GM10248 (cell line): ENCODE measurements around the gene KIRREL3.

ENCODE experiments used
- CTCF ChIA-PET: fragments of 300-600 bp; sonication (Branson Sonifier 250); formaldehyde crosslinking; extraction: SDS; loops from one replicate; lab custom pipeline; 2021; ENCODE audit warnings: antibody characterized with exemption; lab: Yijun Ruan, JAX
- POLR2A ChIA-PET: fragments of 350-650 bp; sonication (Branson Sonifier 250); formaldehyde crosslinking; extraction: SDS; loops from one replicate; lab custom pipeline; 2020; ENCODE audit warnings: antibody characterized with exemption; lab: Yijun Ruan, JAX
- DNase-seq: peaks from one replicate; pipeline ENCODE4 v3.0.0; 2012; ENCODE audit errors: extremely low spot score
- CTCF ChIP-seq: IDR thresholded peaks from 2 replicates; pipeline ENCODE4 v1.5.1; 2012; ENCODE audit warnings: mild to moderate bottlenecking, low read depth; ENCODE audit errors: extremely low read depth, missing control alignments, control extremely low read depth

KIRREL3 gene

GRCh38 chr11:126546191-126546590 lies 454.4 kb downstream of the KIRREL3 start:
- ChIA-PET CTCF (no interaction called here), POLR2A (no interaction called here)
- no peak for TF ChIP-seq CTCF
- no peak for DNase-seq

GRCh38 chr11:126545057-126545555 lies 455.5 kb downstream of the KIRREL3 start:
- ChIA-PET POLR2A (no interaction called here), CTCF (no interaction called here)
- DNase-seq, result no peak
- TF ChIP-seq CTCF, result no peak

GRCh38 chr11:126544108-126545056 lies 456.2 kb downstream of the KIRREL3 start:
- TF ChIP-seq CTCF, result no peak
- DNase-seq, result no peak
- ChIA-PET CTCF (no interaction called here), POLR2A (no interaction called here)

- no peak for DNase-seq
- ChIA-PET POLR2A (no interaction called here), CTCF (interaction anchor here (1.2 to 2.0 kb wide), 2 partner anchors 27 to 29 kb away, joined by 3 to 4 read pairs; no protein-coding TSS in a partner anchor)
Observed at GRCh38 chr11:126543691-126544090, 456.9 kb downstream of the KIRREL3 start.

GRCh38 chr11:126542334-126543015 lies 458.1 kb downstream of the KIRREL3 start:
- ChIA-PET POLR2A (no interaction called here), CTCF (interaction anchor here (1.2 to 2.0 kb wide), 2 partner anchors 28 to 30 kb away, joined by 3 to 4 read pairs; no protein-coding TSS in a partner anchor)
- DNase-seq, result no peak
- no peak for TF ChIP-seq CTCF

More at GRCh38 chr11:126543691-126544090, 456.9 kb downstream of the KIRREL3 start:
- no peak for TF ChIP-seq CTCF

GRCh38 chr11:126538071-126538470 lies 462.5 kb downstream of the KIRREL3 start:
- CTCF ChIA-PET, result interaction anchor here (2.2 kb wide), 1 partner anchor 58 kb away, joined by 5 read pairs; no protein-coding TSS in a partner anchor
- POLR2A ChIA-PET, result no interaction called here
- no peak for DNase-seq
- TF ChIP-seq CTCF, result no peak
